DMS153 (cell line): Measurements from ENCODE around the gene ECT2L.
"Not testable (repeated sequence)": the region's sequence is repeated elsewhere in the genome, so short reads cannot be mapped to it uniquely, and the experiment has no call there.

Experiments
- DNase-seq: peaks from one replicate; lab custom pipeline; 2025; lab: John Stamatoyannopoulos, UW

Gene ECT2L

DNA sequence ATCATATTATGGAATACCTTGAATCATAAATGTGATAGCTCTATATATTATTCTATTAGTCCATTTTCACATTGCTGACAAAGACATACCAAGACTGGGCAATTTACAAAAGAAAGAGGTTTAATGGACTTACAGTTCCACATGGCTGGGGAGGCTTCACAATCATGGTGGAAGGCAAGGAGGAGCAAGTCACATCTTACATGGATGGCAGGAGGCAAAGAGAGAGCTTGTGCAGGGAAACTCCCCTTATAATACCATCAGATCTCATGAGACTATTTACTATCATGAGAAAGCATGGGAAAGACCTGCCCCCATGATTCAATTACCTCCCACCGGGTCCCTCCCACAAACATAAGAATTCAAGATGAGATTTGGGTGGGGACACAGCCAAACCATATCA is 141.0 kb downstream of the ECT2L start:
- not testable (repeated sequence) for DNase-seq

DNA sequence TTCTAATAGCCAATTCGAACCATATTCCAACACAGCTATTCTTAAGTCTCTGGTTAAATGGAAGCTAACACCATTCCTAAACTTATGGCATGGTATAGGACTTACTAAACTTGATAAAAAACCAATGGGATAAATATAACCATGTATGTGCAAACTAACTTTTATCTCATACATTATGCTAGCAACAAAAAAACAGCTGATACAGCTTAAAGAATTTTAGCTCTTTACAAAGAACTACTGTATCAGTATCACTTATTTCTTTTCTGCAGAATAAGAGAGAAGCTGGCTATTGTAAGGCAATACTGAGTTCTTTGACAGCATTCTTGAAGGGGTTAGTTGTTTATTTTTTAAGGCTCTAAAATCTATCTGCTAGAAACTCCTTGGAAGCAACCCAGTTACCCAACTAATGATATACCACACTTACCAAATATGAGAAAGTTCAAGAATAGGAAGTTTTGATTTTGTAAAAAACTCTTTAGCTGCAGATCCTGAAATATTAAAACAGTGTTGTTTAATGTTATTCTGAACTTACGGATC is 147.3 kb downstream of the ECT2L start:
- DNase-seq, result no peak

DNA sequence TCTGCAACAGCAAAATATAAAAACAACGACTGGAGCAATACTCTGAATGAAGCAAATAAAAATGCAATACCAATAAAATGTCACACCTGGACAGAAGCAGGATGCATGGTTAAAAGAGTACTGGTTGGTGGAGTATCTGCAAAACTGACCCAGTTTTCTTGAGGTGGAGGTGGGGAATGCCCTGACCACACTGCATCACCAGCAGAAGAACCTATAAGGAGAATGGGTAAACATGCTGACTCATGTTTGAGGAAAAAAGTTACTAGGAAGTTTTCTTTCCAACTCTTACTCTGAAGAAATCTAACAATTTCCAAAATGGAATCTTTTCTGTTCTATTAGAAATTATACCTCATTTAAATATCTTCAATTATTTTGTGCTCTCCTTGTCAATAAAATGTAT is 148.5 kb downstream of the ECT2L start:
- no peak for DNase-seq

DNA sequence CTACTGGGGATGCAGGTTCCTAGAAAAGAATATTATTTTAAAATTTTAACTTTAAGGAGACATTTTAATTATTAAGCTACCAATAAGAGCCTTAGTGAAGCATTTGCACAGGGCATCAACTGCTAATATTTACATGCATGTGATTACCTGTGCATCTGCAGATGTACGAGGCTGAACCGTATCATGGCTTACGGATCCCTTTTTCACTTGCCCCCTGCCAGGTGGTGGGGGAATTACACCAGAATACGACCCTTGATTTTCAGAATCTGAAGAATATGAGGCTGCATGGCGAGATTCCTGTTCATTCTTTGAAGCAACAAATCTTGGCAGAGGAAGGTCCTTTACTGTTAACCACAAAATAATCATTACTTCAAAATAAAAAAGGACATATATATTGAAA is 149.5 kb downstream of the ECT2L start:
- no peak for DNase-seq

DNA sequence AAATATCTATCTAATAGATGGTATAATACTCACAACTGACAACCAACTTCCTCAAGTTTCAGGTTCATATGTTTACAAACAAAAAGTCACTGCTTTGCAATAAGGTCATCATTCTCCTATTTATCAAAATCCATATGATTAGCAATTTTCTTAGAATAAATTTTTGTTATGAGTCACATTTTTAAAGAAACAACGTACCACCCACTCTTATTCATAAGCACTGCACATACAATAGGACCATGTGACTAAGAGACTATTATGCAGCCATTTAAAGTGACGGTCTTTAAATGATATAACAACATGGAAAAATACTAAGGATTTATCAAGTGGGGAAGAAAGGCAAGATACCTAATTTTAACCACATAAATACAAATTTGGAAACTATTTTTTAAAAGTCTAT is 152.1 kb downstream of the ECT2L start:
- no peak for DNase-seq

DNA sequence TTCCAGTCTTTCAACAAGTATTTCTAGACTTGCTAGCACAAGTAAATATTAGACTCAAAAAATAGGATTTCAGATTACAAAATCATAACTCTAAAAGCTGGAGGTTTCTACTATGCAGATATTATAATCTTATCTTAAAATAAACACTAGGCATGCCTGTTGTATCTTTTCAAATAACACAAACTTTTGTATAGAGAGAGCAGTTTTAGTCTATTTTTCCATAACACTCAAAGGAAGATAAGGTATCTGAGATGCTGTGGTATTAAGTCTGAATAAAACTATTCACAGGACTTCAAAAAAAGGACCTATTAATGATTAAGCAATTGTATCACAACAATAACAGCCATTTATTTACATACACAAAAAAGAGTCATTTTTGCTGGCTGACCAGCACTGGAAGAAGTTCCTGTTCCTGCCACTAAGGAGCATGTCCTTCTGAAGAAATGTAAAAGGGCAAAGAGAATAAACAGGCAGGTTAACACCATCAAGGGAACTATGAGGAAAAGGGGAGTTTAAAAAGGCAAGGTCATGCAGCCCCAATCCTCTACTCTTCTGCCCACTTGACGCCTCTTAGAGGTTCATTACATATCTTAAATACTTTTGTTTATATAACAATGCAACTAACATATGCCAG is 152.8 kb downstream of the ECT2L start:
- DNase-seq, result no peak

GRCh38 chr6:138953451-138953850 is 157.6 kb downstream of the ECT2L start:
- DNase-seq, result no peak
